NB4 (cell line): Measurements from ENCODE around the gene LANCL2.

Experiments
- MYC ChIP-seq: IDR thresholded peaks from 2 replicates; pipeline ENCODE4 v1.6.1; 2011; ENCODE audit warnings: low read depth, low read length
- POLR2A ChIP-seq: IDR thresholded peaks from 2 replicates; pipeline ENCODE4 v1.6.1; 2011; ENCODE audit warnings: mild to moderate bottlenecking; ENCODE audit not compliant: insufficient read length; ENCODE audit errors: extremely low read depth
- TF ChIP-seq, protein P1 (sequence below): IDR thresholded peaks from one replicate; pipeline ENCODE4 v1.5.1; 2012; ENCODE audit warnings: low read depth, low read length

- no peak for TF ChIP-seq POLR2A
- TF ChIP-seq MYC, result no peak
- TF ChIP-seq, protein P1, sequence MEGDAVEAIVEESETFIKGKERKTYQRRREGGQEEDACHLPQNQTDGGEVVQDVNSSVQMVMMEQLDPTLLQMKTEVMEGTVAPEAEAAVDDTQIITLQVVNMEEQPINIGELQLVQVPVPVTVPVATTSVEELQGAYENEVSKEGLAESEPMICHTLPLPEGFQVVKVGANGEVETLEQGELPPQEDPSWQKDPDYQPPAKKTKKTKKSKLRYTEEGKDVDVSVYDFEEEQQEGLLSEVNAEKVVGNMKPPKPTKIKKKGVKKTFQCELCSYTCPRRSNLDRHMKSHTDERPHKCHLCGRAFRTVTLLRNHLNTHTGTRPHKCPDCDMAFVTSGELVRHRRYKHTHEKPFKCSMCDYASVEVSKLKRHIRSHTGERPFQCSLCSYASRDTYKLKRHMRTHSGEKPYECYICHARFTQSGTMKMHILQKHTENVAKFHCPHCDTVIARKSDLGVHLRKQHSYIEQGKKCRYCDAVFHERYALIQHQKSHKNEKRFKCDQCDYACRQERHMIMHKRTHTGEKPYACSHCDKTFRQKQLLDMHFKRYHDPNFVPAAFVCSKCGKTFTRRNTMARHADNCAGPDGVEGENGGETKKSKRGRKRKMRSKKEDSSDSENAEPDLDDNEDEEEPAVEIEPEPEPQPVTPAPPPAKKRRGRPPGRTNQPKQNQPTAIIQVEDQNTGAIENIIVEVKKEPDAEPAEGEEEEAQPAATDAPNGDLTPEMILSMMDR, result no peak
Observed at GRCh38 chr7:55465691-55466090, 100.6 kb downstream of the LANCL2 start.
